B cell (primary cell): ENCODE results near the gene CDYL. TPM values are rescaled to one million over a fixed set of nuclear protein-coding genes. Genes with fewer than 3 reads are reported as not detected.

Source experiments
- ATAC-seq: fragments of 200-7000 bp; cut with Tn5 transposase; one replicate; pipeline ENCODE4 v1.10.0; 2021; ENCODE audit warnings: low read depth, mild to moderate bottlenecking, moderate number of reproducible peaks, moderate library complexity
- CTCF ChIA-PET: fragments of 350-600 bp; sonication (Branson Sonifier 250); formaldehyde crosslinking; loops from one replicate; lab custom pipeline; 2021; ENCODE audit warnings: antibody characterized with exemption, inconsistent platforms; lab: Charles Lee
- POLR2A ChIA-PET: fragments of 350-600 bp; sonication (Branson Sonifier 250); formaldehyde crosslinking; loops from one replicate; lab custom pipeline; 2021; ENCODE audit warnings: antibody characterized with exemption; lab: Charles Lee
- DNase-seq: peaks from one replicate; pipeline ENCODE4 v3.0.0; 2013
- H2AFZ ChIP-seq: 2 replicates; pipeline ENCODE4 v1.6.1; 2012; ENCODE audit warnings: mild to moderate bottlenecking, low read depth, low read length; ENCODE audit not compliant: insufficient read depth, poor library complexity, severe bottlenecking
- H3K27ac ChIP-seq, 2 donors: 1 replicate in 1 of 2; 2 replicates in 1 of 2; pipeline ENCODE4 v1.5.1; 2012 to 2013; ENCODE audit warnings: low read length in 2 of 2, mild to moderate bottlenecking in 2 of 2, moderate library complexity in 1 of 2
- H3K27me3 ChIP-seq, 4 experiments: fragments of 200-600 bp in 1 of 4; sonication (generic) in 1 of 4; replicated peaks in 1 of 4; 1 replicate in 2 of 4; 2 replicates in 2 of 4; pipeline versions ENCODE4 v1.6.1 to v1.7.0; 2013 to 2016; ENCODE audit warnings: low read length in 3 of 4, mild to moderate bottlenecking in 2 of 4, mixed read lengths in 1 of 4, moderate library complexity in 1 of 4; ENCODE audit not compliant: insufficient read depth in 4 of 4, control insufficient read depth in 3 of 4; ENCODE audit errors: control extremely low read depth in 1 of 4
- H3K36me3 ChIP-seq, 2 experiments: replicated peaks in 1 of 2; 1 replicate in 1 of 2; 2 replicates in 1 of 2; pipeline versions ENCODE4 v1.6.1 to v1.7.1; 2013; ENCODE audit warnings: low read length in 1 of 2; ENCODE audit not compliant: insufficient read depth in 2 of 2, control insufficient read depth in 1 of 2; ENCODE audit errors: control extremely low read depth in 1 of 2, extremely low read depth in 1 of 2
- H3K4me1 ChIP-seq, 2 donors: fragments of 200-600 bp in 1 of 2; sonication (generic) in 1 of 2; 1 replicate in 1 of 2; 2 replicates in 1 of 2; pipeline versions ENCODE4 v1.5.1 to v1.6.1; 2013 to 2017; ENCODE audit warnings: low read length in 2 of 2; ENCODE audit not compliant: control insufficient read depth in 2 of 2, insufficient read depth in 2 of 2
- H3K4me2 ChIP-seq: replicated peaks from 2 replicates; pipeline ENCODE3; 2012; ENCODE audit warnings: mild to moderate bottlenecking, low read depth, low read length; ENCODE audit not compliant: poor library complexity, severe bottlenecking
- H3K4me3 ChIP-seq, 5 experiments: fragments of 200-600 bp in 1 of 5; sonication (generic) in 1 of 5; 1 replicate in 3 of 5; 2 replicates in 2 of 5; pipeline versions ENCODE4 v1.5.1 to v1.7.0; 2011 to 2016; ENCODE audit warnings: low read length in 4 of 5, mild to moderate bottlenecking in 4 of 5, low read depth in 2 of 5, control low read depth in 1 of 5, moderate library complexity in 1 of 5; ENCODE audit not compliant: insufficient read depth in 1 of 5; ENCODE audit errors: control extremely low read depth in 1 of 5, extremely low read depth in 1 of 5
- H3K79me2 ChIP-seq: fragments of 200-600 bp; sonication (generic); one replicate; pipeline ENCODE4 v1.6.0; 2016; ENCODE audit warnings: low read length; ENCODE audit not compliant: control insufficient read depth, insufficient read depth
- H3K9ac ChIP-seq: fragments of 200-600 bp; sonication (generic); 2 replicates; pipeline ENCODE4 v1.6.1; 2017; ENCODE audit warnings: mild to moderate bottlenecking, low read length, moderate library complexity
- H3K9me3 ChIP-seq, 3 donors: one replicate each; pipeline versions ENCODE4 v1.6.1 to v1.7.1; 2013; ENCODE audit warnings: low read length in 2 of 3; ENCODE audit not compliant: control insufficient read depth in 2 of 3, insufficient read depth in 1 of 3; ENCODE audit errors: control extremely low read depth in 1 of 3
- H4K20me1 ChIP-seq: 2 replicates; pipeline ENCODE4 v1.6.0; 2012; ENCODE audit warnings: mild to moderate bottlenecking, low read length; ENCODE audit not compliant: insufficient read depth, control insufficient read depth, poor library complexity, severe bottlenecking
- H3K27ac Mint-ChIP-seq: one replicate; pipeline ENCODE4 v1.8.0; 2021; ENCODE audit warnings: mixed read lengths
- H3K27me3 Mint-ChIP-seq: one replicate; pipeline ENCODE4 v1.8.0; 2021; ENCODE audit warnings: mixed read lengths
- H3K4me1 Mint-ChIP-seq: one replicate; pipeline ENCODE4 v1.8.0; 2021; ENCODE audit warnings: mixed read lengths
- H3K4me3 Mint-ChIP-seq: one replicate; pipeline ENCODE4 v1.8.0; 2021; ENCODE audit warnings: mixed read lengths
- H3K9me3 Mint-ChIP-seq: one replicate; pipeline ENCODE4 v1.8.0; 2022; ENCODE audit warnings: mixed read lengths; ENCODE audit not compliant: insufficient read depth
- EZH2 ChIP-seq: IDR thresholded peaks from 2 replicates; pipeline ENCODE4 v1.6.1; 2012; ENCODE audit warnings: borderline replicate concordance, low read depth, mild to moderate bottlenecking, moderate library complexity, low read length; ENCODE audit not compliant: insufficient read depth, poor library complexity, severe bottlenecking
- WGBS: methylation state at CpG from one replicate; pipeline ENCODE4 v1.1.5; 2013; ENCODE audit warnings: missing lambda C conversion rate; ENCODE audit not compliant: insufficient coverage; 5-methylcytosine and 5-hydroxymethylcytosine counted together
- intact Hi-C: fragments of 100-400 bp; cut with micrococcal nuclease; formaldehyde crosslinking; loops from one replicate; pipeline ENCODE4 v1.10.0; 2022
- polyA plus RNA-seq: library from polyadenylated mRNA; depleted of rRNA; stranded (reverse); fragments of >200 nt; gene quantifications from 2 replicates; pipeline ENCODE4 v1.2.3, GENCODE V29; 2012
- total RNA-seq, 2 donors: library from RNA; stranded (reverse); fragments of 120-200 nt in 1 of 2; gene quantifications; 1 replicate in 1 of 2; 2 replicates in 1 of 2; pipeline versions ENCODE4 v1.2.3 to v1.2.4, GENCODE V29; 2013 to 2022
- TF ChIP-seq, protein P1 (sequence below): fragments of 200-600 bp; IDR thresholded peaks from one replicate; pipeline ENCODE4 v1.8.0; 2022; ENCODE audit warnings: antibody characterized with exemption, mild to moderate bottlenecking

CDYL gene
- total and polyA plus RNA-seq, 2 donors (not counting 1 experiment from before 2014, with no cell fraction given): 15.6 to 63.0 TPM

DNA sequence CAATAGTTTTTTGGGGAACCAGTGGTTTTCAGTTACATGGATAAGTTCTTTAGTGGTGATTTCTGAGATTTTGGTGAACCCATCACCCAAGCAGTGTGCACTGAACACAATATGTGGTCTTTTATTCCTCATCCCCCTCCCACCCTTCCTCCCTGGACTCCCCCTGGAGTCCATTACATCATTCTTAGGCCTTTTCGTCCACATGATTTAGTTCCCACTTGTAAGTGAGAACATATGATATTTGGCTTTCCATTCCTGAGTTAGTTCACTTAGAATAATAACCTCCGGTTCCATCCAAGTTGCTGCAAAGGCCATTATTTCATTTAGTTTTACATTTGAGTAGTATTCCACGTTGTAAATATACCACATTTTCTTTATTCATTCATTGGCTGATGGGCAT lies 199.3 kb downstream of the CDYL start:
- H3K27ac ChIP-seq: no peak overlapping the region
- H3K4me3 ChIP-seq: no peak overlapping the region
- peaks cover 2 to 18% (median 10%) of the 10 kb centered on the region in 3 donors for H3K9me3 ChIP-seq
- H3K4me1 Mint-ChIP-seq: no peaks in the 10 kb centered on the region
- no peak for ATAC-seq
- no peak overlapping the region for H3K27ac Mint-ChIP-seq
- no peaks in the 10 kb centered on the region for H3K79me2 ChIP-seq
- no CpG with 5 or more reads among the region's 3 CpGs for WGBS
- ChIA-PET CTCF (no interaction called here), POLR2A (no interaction called here)
- H3K36me3 ChIP-seq: no peaks in the 10 kb centered on the region
- DNase-seq: no peak
- intact Hi-C loops: no loop called here
- peaks cover 16% of the 10 kb centered on the region for H3K27me3 Mint-ChIP-seq
- TF ChIP-seq, protein P1, sequence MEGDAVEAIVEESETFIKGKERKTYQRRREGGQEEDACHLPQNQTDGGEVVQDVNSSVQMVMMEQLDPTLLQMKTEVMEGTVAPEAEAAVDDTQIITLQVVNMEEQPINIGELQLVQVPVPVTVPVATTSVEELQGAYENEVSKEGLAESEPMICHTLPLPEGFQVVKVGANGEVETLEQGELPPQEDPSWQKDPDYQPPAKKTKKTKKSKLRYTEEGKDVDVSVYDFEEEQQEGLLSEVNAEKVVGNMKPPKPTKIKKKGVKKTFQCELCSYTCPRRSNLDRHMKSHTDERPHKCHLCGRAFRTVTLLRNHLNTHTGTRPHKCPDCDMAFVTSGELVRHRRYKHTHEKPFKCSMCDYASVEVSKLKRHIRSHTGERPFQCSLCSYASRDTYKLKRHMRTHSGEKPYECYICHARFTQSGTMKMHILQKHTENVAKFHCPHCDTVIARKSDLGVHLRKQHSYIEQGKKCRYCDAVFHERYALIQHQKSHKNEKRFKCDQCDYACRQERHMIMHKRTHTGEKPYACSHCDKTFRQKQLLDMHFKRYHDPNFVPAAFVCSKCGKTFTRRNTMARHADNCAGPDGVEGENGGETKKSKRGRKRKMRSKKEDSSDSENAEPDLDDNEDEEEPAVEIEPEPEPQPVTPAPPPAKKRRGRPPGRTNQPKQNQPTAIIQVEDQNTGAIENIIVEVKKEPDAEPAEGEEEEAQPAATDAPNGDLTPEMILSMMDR: no peak
- TF ChIP-seq EZH2: no peak
- H3K9ac ChIP-seq: no peak overlapping the region
- peaks cover 0 to 3% (median 0%) of the 10 kb centered on the region in 4 experiments for H3K27me3 ChIP-seq
- H2AFZ ChIP-seq: no peak overlapping the region
- H3K9me3 Mint-ChIP-seq: peaks cover 11% of the 10 kb centered on the region
- H3K4me3 Mint-ChIP-seq: no peak overlapping the region
- H3K4me1 ChIP-seq: no peaks in the 10 kb centered on the region
- no peaks in the 10 kb centered on the region for H4K20me1 ChIP-seq
- no peak overlapping the region for H3K4me2 ChIP-seq

DNA sequence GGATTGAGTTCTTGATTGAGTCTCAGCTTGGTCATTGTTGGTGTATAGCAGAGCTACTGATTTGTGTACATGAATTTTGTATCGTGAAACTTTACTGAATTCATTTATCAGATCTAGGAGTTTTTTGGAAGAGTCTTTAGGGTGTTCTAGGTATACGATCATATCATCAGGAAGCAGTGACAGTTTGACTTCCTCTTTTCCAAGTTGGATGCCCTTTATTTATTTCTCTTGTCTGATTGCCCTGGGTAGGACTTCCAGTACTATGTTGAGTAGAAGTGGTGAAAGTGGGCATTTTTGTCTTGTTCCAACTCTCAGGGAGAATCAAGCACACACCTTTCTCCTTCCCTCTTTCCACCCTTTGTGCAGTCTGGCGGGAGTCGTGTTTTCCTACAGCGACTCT lies 201.3 kb downstream of the CDYL start:
- Mint-ChIP-seq H3K27me3 (peaks cover 14% of the 10 kb centered on the region), H3K4me3 (no peak overlapping the region), H3K4me1 (no peaks in the 10 kb centered on the region), H3K9me3 (peaks cover 12% of the 10 kb centered on the region), H3K27ac (no peak overlapping the region)
- Histone ChIP-seq H3K9ac (no peak overlapping the region), H3K4me3 (no peak overlapping the region), H3K4me1 (no peaks in the 10 kb centered on the region), H3K36me3 (no peaks in the 10 kb centered on the region), H3K27me3 (no peaks in the 10 kb centered on the region), H3K4me2 (no peak overlapping the region), H4K20me1 (no peaks in the 10 kb centered on the region), H3K79me2 (no peaks in the 10 kb centered on the region), H3K27ac (no peak overlapping the region), H2AFZ (no peak overlapping the region), H3K9me3 (peaks cover 2 to 18% (median 10%) of the 10 kb centered on the region in 3 donors)
- TF ChIP-seq, protein P1: no peak
- TF ChIP-seq EZH2: no peak
- ATAC-seq (no peak), DNase-seq (no peak)
- POLR2A ChIA-PET: no interaction called here
- CTCF ChIA-PET: no interaction called here
- WGBS: 52% methylated on average over 3 of the region's 5 CpGs
- intact Hi-C loops: no loop called here
